Glutamatergic neuron (in vitro differentiated cells): ENCODE measurements around the gene NISCH. TPM values are rescaled to one million over a fixed set of nuclear protein-coding genes. Genes with fewer than 3 reads are reported as not detected.

Source experiments
- DNase-seq: peaks from one replicate; pipeline ENCODE4 v3.0.0; 2022
- H3K27ac Mint-ChIP-seq: one replicate; pipeline ENCODE4 v1.8.0; 2020; ENCODE audit warnings: mild to moderate bottlenecking, mixed read lengths, inconsistent platforms; ENCODE audit not compliant: unreplicated experiment
- H3K27me3 Mint-ChIP-seq: one replicate; pipeline ENCODE4 v1.8.0; 2020; ENCODE audit warnings: mild to moderate bottlenecking, moderate library complexity, mixed read lengths, inconsistent platforms; ENCODE audit not compliant: unreplicated experiment
- H3K36me3 Mint-ChIP-seq: one replicate; pipeline ENCODE4 v1.8.0; 2020; ENCODE audit warnings: mild to moderate bottlenecking, mixed read lengths, inconsistent platforms; ENCODE audit not compliant: unreplicated experiment
- H3K4me1 Mint-ChIP-seq: one replicate; pipeline ENCODE4 v1.8.0; 2020; ENCODE audit warnings: mild to moderate bottlenecking, low read depth, mixed read lengths, inconsistent platforms; ENCODE audit not compliant: unreplicated experiment
- H3K4me3 Mint-ChIP-seq: one replicate; pipeline ENCODE4 v1.8.0; 2020; ENCODE audit warnings: mild to moderate bottlenecking, mixed read lengths, inconsistent platforms; ENCODE audit not compliant: unreplicated experiment
- H3K9me3 Mint-ChIP-seq: one replicate; pipeline ENCODE4 v1.8.0; 2020; ENCODE audit warnings: mild to moderate bottlenecking, moderate library complexity, mixed read lengths, inconsistent platforms; ENCODE audit not compliant: unreplicated experiment
- CTCF ChIP-seq: fragments of 200-600 bp; sonication (generic); IDR thresholded peaks from one replicate; pipeline ENCODE4 v1.5.0; 2021; ENCODE audit not compliant: partially characterized antibody, unreplicated experiment
- total RNA-seq: library from RNA; stranded (reverse); fragmentation: NEBNext Ultra II Directional; extraction: Animal tissue kit (Norgen Biotek cat#: 25700); gene quantifications from one replicate; pipeline ENCODE4 v1.2.1, GENCODE V29; 2021; ENCODE audit not compliant: unreplicated experiment

The NISCH gene
- total RNA-seq, 1 donor from 2014 or later = 280 TPM

DNA sequence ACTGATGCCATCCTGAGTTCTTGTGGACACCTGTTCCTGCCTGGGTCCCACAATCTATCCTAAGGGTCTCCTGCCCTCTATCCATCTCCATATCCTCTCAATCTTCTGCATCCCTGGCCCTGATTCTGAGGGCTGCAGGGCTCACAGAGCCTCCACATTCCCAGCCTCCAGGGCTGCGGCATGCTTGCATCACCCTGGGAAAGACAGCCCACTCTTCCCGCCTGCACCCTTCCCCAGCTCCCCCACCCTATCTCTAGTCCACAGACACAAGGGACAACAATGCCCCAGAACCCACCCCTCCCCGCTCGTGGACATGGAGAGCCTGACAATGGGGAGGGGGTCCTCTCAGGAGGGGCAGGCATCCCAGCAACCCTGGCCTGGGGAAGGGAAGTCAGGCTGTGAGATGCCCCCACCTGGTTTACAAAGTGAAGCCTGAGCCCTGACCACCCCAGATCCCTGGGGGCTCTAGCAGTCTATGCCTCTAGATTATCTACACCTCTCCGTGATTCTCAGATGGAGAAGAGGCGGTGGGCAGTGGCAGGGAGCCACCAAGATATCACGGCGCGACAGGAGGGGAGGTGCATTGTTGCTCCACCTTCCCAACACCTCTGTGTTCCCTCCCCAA is 20.8 kb upstream of the NISCH start:
- no peak for DNase-seq
- Mint-ChIP-seq H3K4me3 (peak overlapping the region; percentile 1), H3K9me3 (no peaks in the 10 kb centered on the region), H3K36me3 (no peaks in the 10 kb centered on the region), H3K27me3 (peaks cover 3% of the 10 kb centered on the region), H3K27ac (peak overlapping the region; percentile 36), H3K4me1 (peaks cover 20% of the 10 kb centered on the region)
- TF ChIP-seq CTCF = no peak

- Mint-ChIP-seq H3K27me3 (peaks cover 5% of the 10 kb centered on the region), H3K27ac (no peak overlapping the region), H3K4me1 (peaks cover 20% of the 10 kb centered on the region), H3K36me3 (no peaks in the 10 kb centered on the region), H3K4me3 (no peak overlapping the region), H3K9me3 (no peaks in the 10 kb centered on the region)
- no peak for TF ChIP-seq CTCF
- DNase-seq = no peak
These were observed 19.9 kb upstream of the NISCH start for GRCh38 chr3:52435246-52436101.

GRCh38 chr3:52436500-52437149 is 18.8 kb upstream of the NISCH start:
- no peaks in the 10 kb centered on the region for H3K9me3 Mint-ChIP-seq
- no peak for DNase-seq
- TF ChIP-seq CTCF = no peak

DNA sequence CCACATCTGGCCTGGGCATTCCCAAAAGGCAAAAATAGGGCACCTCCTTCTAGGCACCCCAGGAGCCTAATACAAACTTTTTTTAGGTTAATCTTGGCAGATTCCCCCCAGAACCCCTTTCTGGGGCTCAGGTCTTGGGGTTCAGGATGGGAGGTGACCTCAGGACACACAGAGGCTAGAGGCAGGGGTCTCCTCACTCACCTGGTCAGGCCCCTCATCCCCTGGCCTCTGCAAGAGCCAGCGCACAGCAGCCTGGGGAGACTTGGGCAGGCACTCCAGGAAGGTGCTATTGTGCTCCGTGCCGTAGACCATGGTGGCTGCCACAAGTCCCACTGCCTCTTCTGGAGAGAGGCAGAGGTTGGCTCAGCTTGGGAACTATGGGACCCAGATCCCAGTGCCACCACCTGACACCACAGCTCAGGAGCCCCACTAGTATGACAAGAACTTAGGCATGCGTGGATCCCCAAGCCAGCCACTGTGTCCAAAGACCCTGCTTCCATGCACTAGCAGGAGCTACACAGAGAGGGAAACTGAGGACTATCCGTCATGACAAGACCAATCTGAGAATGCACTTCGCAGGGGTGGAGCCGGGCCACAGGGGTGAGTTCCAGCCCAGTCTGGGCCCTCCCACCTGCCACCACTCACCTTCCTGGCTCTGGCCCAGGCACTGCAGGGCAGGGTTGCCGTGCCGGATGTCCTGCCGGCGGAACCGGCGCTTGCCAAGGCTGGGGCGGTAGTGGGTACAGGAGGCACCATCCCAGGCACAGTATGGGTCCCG is 17.9 kb upstream of the NISCH start:
- Mint-ChIP-seq H3K9me3 (no peaks in the 10 kb centered on the region), H3K4me1 (peaks cover 17% of the 10 kb centered on the region), H3K4me3 (no peak overlapping the region), H3K27ac (no peak overlapping the region), H3K27me3 (peaks cover 3% of the 10 kb centered on the region), H3K36me3 (no peaks in the 10 kb centered on the region)
- no peak for DNase-seq
- TF ChIP-seq CTCF = no peak

More at GRCh38 chr3:52436500-52437149, 18.8 kb upstream of the NISCH start:
- H3K27ac Mint-ChIP-seq = no peak overlapping the region
- peaks cover 20% of the 10 kb centered on the region for H3K4me1 Mint-ChIP-seq
- H3K36me3 Mint-ChIP-seq = no peaks in the 10 kb centered on the region
- H3K27me3 Mint-ChIP-seq = peaks cover 5% of the 10 kb centered on the region
- H3K4me3 Mint-ChIP-seq = no peak overlapping the region
